Loucy (cell line): ENCODE data around the gene PRLHR.

ENCODE experiments used
- H2AFZ ChIP-seq: fragments of 200-600 bp; sonication (generic); 2 replicates; pipeline ENCODE4 v1.6.0; 2016; ENCODE audit warnings: antibody characterized with exemption, mild to moderate bottlenecking, low read length, moderate library complexity
- H3F3A ChIP-seq: fragments of 200-600 bp; 2 replicates; pipeline ENCODE4 v1.6.0; 2016; ENCODE audit warnings: antibody characterized with exemption, low read depth, mild to moderate bottlenecking
- H3K27me3 ChIP-seq: fragments of 200-600 bp; sonication (generic); 2 replicates; pipeline ENCODE4 v1.6.1; 2014; ENCODE audit warnings: low read length, mild to moderate bottlenecking; ENCODE audit not compliant: insufficient read depth, poor library complexity, severe bottlenecking
- H3K36me3 ChIP-seq: fragments of 200-600 bp; sonication (generic); 2 replicates; pipeline ENCODE4 v1.6.1; 2016; ENCODE audit warnings: low read length; ENCODE audit not compliant: insufficient read depth
- H3K4me1 ChIP-seq: fragments of 200-600 bp; sonication (generic); 2 replicates; pipeline ENCODE4 v1.5.1; 2014; ENCODE audit warnings: low read length, mild to moderate bottlenecking; ENCODE audit not compliant: insufficient read depth, poor library complexity, severe bottlenecking
- H3K4me2 ChIP-seq: fragments of 200-600 bp; sonication (generic); 2 replicates; pipeline ENCODE4 v1.6.0; 2014; ENCODE audit warnings: antibody characterized with exemption, low read length, low read depth, mild to moderate bottlenecking; ENCODE audit not compliant: poor library complexity, severe bottlenecking
- H3K4me3 ChIP-seq: fragments of 200-600 bp; sonication (generic); 2 replicates; pipeline ENCODE4 v1.5.1; 2014; ENCODE audit warnings: low read length, mild to moderate bottlenecking, mixed read lengths; ENCODE audit not compliant: poor library complexity, severe bottlenecking
- H3K79me2 ChIP-seq: fragments of 200-600 bp; sonication (generic); 2 replicates; pipeline ENCODE4 v1.6.1; 2014; ENCODE audit warnings: low read length; ENCODE audit not compliant: insufficient read depth
- H3K9ac ChIP-seq: fragments of 200-600 bp; sonication (generic); 2 replicates; pipeline ENCODE4 v1.6.0; 2014; ENCODE audit warnings: mild to moderate bottlenecking, low read depth, low read length, moderate library complexity; ENCODE audit not compliant: poor library complexity, severe bottlenecking
- H3K9me2 ChIP-seq: fragments of 200-600 bp; sonication (generic); replicated peaks from 2 replicates; pipeline ENCODE4 v1.6.1; 2016; ENCODE audit warnings: low read depth, low read length, mixed read lengths
- H3K9me3 ChIP-seq: fragments of 200-600 bp; sonication (generic); 2 replicates; pipeline ENCODE4 v1.6.1; 2014; ENCODE audit warnings: mild to moderate bottlenecking, antibody characterized with exemption, low read length, low read depth; ENCODE audit not compliant: insufficient read depth
- H4K20me1 ChIP-seq: fragments of 200-600 bp; sonication (generic); 2 replicates; pipeline ENCODE4 v1.6.0; 2014; ENCODE audit warnings: antibody characterized with exemption, low read length, mild to moderate bottlenecking; ENCODE audit not compliant: insufficient read depth, poor library complexity, severe bottlenecking
- CTCF ChIP-seq: fragments of 200-600 bp; sonication (generic); conservative IDR thresholded peaks from 2 replicates; pipeline ENCODE4 v1.5.1; 2014; ENCODE audit warnings: mild to moderate bottlenecking, antibody characterized with exemption, low read length
- EZH2phosphoT487 ChIP-seq: fragments of 200-600 bp; IDR thresholded peaks from 2 replicates; pipeline ENCODE4 v1.6.1; 2018; ENCODE audit warnings: antibody characterized with exemption, mild to moderate bottlenecking, moderate library complexity, borderline replicate concordance

The PRLHR gene

GRCh38 chr10:118583611-118584010 is 11.8 kb downstream of the PRLHR start:
- H3K36me3 ChIP-seq, result no peaks in the 10 kb centered on the region
- H4K20me1 ChIP-seq, result no peaks in the 10 kb centered on the region
- no peaks in the 10 kb centered on the region for H3F3A ChIP-seq
- no peaks in the 10 kb centered on the region for H3K9me3 ChIP-seq
- H3K27me3 ChIP-seq, result no peaks in the 10 kb centered on the region
- H3K9ac ChIP-seq, result no peak overlapping the region
- H3K4me3 ChIP-seq, result no peak overlapping the region
- H3K9me2 ChIP-seq, result no peaks in the 10 kb centered on the region
- H2AFZ ChIP-seq, result no peak overlapping the region
- H3K4me2 ChIP-seq, result no peak overlapping the region
- H3K79me2 ChIP-seq, result no peaks in the 10 kb centered on the region
- H3K4me1 ChIP-seq, result no peaks in the 10 kb centered on the region
- TF ChIP-seq EZH2phosphoT487, result no peak
- no peak for TF ChIP-seq CTCF

GRCh38 chr10:118582511-118582910 is 12.9 kb downstream of the PRLHR start:
- no peaks in the 10 kb centered on the region for H3F3A ChIP-seq
- H2AFZ ChIP-seq, result no peak overlapping the region
- H3K36me3 ChIP-seq, result no peaks in the 10 kb centered on the region
- no peaks in the 10 kb centered on the region for H3K9me2 ChIP-seq
- no peaks in the 10 kb centered on the region for H3K27me3 ChIP-seq
- no peak overlapping the region for H3K9ac ChIP-seq
- H3K4me2 ChIP-seq, result no peak overlapping the region
- H3K4me1 ChIP-seq, result no peaks in the 10 kb centered on the region
- no peak for TF ChIP-seq CTCF
- no peak for TF ChIP-seq EZH2phosphoT487
- no peak overlapping the region for H3K4me3 ChIP-seq
- H3K9me3 ChIP-seq, result no peaks in the 10 kb centered on the region
- H3K79me2 ChIP-seq, result no peaks in the 10 kb centered on the region
- no peaks in the 10 kb centered on the region for H4K20me1 ChIP-seq

DNA sequence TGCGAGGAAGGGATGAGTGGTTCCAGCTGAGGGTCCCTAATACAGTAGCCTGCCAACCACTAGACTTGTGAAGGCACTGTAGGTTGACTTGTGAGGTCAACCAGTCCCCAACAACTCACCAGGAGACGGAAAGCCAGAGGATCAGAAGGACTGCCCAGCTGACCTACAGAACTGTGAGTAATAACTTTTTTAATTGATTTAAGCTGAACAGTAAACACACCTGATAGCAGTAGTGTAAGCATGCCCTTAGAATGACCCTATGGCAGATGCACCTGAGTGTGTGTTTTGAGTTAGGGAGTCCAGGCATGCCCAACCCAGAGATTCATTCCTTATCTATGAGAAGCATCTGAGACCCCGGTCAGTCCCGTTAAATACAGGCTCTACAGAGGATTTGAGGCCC is 14.1 kb downstream of the PRLHR start:
- H3K4me3 ChIP-seq, result no peak overlapping the region
- H4K20me1 ChIP-seq, result no peaks in the 10 kb centered on the region
- H3K36me3 ChIP-seq, result no peaks in the 10 kb centered on the region
- no peaks in the 10 kb centered on the region for H3K4me1 ChIP-seq
- H2AFZ ChIP-seq, result no peak overlapping the region
- no peaks in the 10 kb centered on the region for H3K27me3 ChIP-seq
- H3F3A ChIP-seq, result no peaks in the 10 kb centered on the region
- no peaks in the 10 kb centered on the region for H3K9me2 ChIP-seq
- no peaks in the 10 kb centered on the region for H3K79me2 ChIP-seq
- no peak overlapping the region for H3K9ac ChIP-seq
- no peak overlapping the region for H3K4me2 ChIP-seq
- TF ChIP-seq EZH2phosphoT487 (no peak), CTCF (no peak)
- H3K9me3 ChIP-seq, result no peaks in the 10 kb centered on the region
